ELF-1 (cell line): ENCODE measurements around the gene OR4N2.
"Not testable (repeated sequence)": the region's sequence is repeated elsewhere in the genome, so short reads cannot be mapped to it uniquely, and the experiment has no call there.

Experiments used
- DNase-seq: peaks from one replicate; pipeline ENCODE4 v3.0.0-alpha.2; 2016; ENCODE audit warnings: low read depth, low spot score

Gene OR4N2, protein sequence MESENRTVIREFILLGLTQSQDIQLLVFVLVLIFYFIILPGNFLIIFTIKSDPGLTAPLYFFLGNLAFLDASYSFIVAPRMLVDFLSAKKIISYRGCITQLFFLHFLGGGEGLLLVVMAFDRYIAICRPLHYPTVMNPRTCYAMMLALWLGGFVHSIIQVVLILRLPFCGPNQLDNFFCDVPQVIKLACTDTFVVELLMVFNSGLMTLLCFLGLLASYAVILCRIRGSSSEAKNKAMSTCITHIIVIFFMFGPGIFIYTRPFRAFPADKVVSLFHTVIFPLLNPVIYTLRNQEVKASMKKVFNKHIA

GRCh38 chr14:19803470-19803869 lies at the start of gene OR4N2:
Gene OR4N2, plus strand, starts transcription at chr14:19803770. Its CDS starts 23,679 bp downstream, at chr14:19827449.
- DNase-seq, result not testable (repeated sequence)

GRCh38 chr14:19754172-19754571 lies 49.4 kb upstream of the OR4N2 start:
- no peak for DNase-seq

GRCh38 chr14:19771491-19771890 lies 32.1 kb upstream of the OR4N2 start:
- DNase-seq, result not testable (repeated sequence)

GRCh38 chr14:19771895-19772430 lies 31.6 kb upstream of the OR4N2 start:
- DNase-seq, result no peak

- DNase-seq, result not testable (repeated sequence)
Observed at GRCh38 chr14:19772454-19772853, 31.1 kb upstream of the OR4N2 start.

GRCh38 chr14:19773204-19773603 lies 30.4 kb upstream of the OR4N2 start, which contains the start of gene OR4M1:
Gene OR4M1, plus strand, starts transcription at chr14:19773504. Its CDS starts 6,819 bp downstream, at chr14:19780323.
- not testable (repeated sequence) for DNase-seq

DNA sequence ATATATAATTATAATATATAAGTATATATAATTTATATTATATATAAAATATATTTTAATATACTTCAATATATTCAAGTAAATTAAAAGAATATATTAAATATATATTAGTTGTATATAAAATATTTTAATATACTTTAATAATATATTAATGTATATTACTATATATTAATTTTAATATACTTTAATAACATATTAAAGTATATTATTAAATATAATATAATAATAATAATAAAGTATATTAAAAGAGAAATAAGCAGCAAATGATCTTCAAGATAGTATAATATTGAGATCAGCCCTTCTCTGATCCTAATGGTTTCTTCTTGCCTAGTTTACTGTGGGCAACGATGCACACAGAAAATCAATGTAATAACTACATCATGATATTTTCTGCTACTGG lies 28.0 kb upstream of the OR4N2 start:
- no peak for DNase-seq

GRCh38 chr14:19785848-19786247 lies 17.7 kb upstream of the OR4N2 start:
- DNase-seq, result not testable (repeated sequence)

GRCh38 chr14:19787318-19787717 lies 16.3 kb upstream of the OR4N2 start:
- not testable (repeated sequence) for DNase-seq

GRCh38 chr14:19788150-19788549 lies 15.4 kb upstream of the OR4N2 start:
- DNase-seq, result not testable (repeated sequence)

DNA sequence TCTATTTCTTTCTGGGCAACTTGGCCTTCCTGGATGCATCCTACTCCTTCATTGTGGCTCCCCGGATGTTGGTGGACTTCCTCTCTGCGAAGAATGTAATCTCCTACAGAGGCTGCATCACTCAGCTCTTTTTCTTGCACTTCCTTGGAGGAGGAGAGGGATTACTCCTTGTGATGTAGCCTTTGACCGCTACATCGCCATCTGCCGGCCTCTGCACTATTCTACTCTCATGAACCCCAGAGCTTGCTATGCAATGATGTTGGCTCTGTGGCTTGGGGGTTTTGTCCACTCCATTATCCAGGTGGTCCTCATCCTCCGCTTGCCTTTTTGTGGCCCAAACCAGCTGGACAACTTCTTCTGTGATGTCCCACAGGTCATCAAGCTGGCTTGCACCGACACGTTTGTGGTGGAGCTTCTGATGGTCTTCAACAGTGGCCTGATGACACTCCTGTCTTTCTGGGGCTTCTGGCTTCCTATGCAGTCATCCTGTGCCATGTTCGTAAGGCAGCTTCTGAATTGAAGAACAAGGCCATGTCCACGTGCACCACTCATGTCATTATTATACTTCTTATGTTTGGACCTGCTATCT lies 7.0 kb upstream of the OR4N2 start:
- DNase-seq, result not testable (repeated sequence)

DNA sequence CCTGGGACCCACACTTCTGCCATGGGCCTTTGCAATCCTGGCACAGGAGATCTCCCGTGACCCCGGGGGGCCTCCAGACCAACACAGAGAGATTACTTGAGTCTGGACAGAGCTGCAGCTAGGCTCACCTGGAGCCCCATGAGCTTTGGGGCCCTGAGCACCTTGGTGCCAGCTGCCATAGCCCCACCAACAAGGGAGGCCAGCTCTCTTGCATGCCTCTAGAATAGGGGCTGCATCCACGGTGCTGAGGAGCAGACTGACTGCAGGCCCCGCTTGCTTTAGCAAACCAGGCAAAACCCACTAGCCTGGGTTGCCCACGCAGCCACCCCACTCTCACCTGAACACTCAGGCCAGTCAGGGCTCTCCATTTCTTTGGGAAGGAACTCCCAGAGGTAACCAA lies 3.7 kb upstream of the OR4N2 start:
- no peak for DNase-seq

DNA sequence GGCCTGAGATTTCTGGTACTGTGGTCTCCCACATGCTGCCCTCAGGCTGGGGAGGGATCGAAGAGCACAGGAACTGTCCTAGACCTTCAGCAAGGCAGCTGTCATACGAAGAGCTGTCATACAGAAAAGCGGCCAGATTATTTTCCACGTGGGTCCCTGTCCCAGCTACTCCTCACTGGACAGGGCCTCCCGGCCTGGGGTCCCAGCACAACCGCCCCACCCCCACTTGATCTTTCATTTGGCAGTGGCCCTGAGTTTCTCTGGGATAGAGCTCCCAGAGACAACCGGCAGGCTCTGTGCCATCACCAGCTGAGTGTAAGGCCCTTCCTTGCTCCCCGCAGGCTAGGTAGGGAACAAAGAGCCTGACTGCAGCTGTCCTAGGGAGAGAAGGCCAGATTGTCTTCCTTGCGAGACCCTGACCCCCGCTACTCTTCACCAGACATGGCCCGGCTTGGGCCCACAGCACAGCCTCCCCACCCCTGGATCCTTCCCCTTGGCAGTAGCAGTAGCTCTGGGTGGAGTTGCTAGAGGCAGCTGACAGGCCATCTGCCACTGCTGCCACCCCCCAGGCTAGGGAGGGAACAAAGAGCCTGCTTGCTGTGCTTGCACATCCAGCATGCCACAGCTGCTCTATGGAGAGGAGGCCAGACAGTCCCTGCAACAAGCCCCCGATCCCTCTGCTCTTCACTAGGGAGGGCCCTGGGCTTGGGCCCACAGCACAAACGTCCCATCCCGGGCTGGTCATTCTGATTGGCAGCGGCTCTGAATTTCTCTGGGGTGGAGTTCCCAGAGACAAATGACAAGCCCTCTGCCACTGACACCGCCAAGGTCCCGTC lies 3.1 kb upstream of the OR4N2 start:
- no peak for DNase-seq

GRCh38 chr14:19801118-19801464 lies 2.5 kb upstream of the OR4N2 start:
- no peak for DNase-seq

DNA sequence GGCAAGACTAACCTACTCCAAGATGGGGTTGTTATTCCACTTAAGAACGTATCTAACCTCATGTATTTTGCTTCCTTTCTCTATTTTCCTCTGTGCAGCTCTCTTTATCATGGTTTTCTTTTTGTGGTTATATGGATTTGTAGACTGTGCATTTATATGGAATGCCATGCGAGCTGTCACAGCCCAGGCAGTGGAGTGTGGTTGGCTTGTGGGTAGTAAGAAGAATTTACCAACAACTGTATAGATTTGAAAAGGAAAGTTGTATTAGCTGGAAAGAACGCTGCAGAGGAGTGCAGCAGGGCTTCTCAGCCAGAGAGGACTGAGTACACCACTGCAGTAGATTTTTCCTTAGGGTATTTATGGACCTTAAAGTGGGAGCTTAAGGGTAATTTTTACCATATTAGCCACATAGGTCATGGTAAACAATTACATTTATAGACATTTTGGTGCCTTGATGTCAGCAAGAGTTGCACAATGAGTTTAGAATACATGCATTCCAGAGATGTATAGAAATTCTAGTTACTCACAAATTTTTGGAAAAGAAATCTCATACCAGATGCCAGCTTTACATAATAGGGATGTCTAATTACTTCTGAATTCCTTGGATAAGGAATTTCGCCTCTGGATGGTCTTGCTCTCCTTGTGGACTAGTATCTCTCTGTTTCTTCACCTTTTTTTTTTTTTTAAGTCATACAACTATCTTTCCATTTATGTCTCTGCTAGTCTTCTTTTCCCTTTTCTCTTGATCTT lies 9.8 kb downstream of the OR4N2 start:
- not testable (repeated sequence) for DNase-seq

DNA sequence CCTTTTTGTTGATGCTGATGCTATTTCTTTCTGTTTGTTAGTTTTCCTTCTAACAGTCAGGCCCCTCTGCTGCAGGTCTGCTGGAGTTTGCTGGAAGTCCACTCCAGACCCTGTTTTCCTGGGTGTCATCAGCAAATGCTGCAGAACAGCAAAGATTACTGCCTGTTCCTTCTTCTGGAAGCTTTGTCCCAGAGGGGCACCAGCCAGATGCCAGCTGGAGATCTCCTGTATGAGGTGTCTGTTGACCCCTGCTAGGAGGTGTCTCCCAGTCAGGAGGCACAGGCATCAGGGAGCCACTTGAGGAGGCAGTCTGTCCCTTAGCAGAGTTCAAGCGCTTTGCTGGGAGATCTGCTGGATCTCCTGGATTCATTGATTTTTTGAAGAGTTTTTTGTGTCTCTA lies 16.3 kb downstream of the OR4N2 start:
- not testable (repeated sequence) for DNase-seq

GRCh38 chr14:19821016-19821415 lies 17.4 kb downstream of the OR4N2 start:
- not testable (repeated sequence) for DNase-seq

DNA sequence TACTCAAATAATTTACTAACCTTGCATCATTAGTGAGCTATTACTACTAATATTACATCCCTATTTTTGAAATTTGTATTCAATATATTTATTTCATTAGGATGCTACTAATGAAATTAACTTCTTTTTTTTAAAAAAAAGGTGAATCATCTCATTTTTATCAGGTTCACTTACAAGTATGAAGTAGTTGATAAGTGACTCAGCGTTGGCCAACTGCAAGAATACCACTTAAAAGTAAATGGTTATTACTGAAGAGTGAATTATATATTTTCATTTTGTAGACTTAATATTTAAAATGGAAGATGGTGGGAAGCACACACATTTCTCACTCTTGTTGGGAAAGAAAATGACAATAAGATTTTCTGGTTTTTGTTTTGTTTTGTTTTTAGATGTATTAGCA lies 19.6 kb downstream of the OR4N2 start:
- no peak for DNase-seq

GRCh38 chr14:19823765-19824164 lies 20.2 kb downstream of the OR4N2 start:
- DNase-seq, result no peak

DNA sequence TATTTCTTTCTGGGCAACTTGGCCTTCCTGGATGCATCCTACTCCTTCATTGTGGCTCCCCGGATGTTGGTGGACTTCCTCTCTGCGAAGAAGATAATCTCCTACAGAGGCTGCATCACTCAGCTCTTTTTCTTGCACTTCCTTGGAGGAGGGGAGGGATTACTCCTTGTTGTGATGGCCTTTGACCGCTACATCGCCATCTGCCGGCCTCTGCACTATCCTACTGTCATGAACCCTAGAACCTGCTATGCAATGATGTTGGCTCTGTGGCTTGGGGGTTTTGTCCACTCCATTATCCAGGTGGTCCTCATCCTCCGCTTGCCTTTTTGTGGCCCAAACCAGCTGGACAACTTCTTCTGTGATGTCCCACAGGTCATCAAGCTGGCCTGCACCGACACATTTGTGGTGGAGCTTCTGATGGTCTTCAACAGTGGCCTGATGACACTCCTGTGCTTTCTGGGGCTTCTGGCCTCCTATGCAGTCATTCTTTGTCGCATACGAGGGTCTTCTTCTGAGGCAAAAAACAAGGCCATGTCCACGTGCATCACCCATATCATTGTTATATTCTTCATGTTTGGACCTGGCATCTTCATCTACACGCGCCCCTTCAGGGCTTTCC lies 24.2 kb downstream of the OR4N2 start:
- DNase-seq, result not testable (repeated sequence)

GRCh38 chr14:19828314-19828713 lies 24.7 kb downstream of the OR4N2 start:
- no peak for DNase-seq
